Measurements from ENCODE around the gene ZFPM1. TPM values are rescaled to one million over a fixed set of nuclear protein-coding genes. Genes with fewer than 3 reads are reported as not detected.
A peak's percentile ranks its signal among the peaks of the same experiment; 100 is the strongest.

Gene ZFPM1
- total RNA-seq, 1 experiment from 2014 or later = 14.6 TPM

- H3K4me2 ChIP-seq (ENCODE audit: low read length) = peak overlapping the region; percentile 31
- CTCF ChIA-PET = interaction anchor here (0.7 to 3.5 kb wide), 8 partner anchors 9 to 634 kb away, joined by 3 to 13 read pairs (median 4); partner anchors contain the start of gene ZC3H18
Observed at GRCh38 chr16:88558457-88559442, 105.7 kb downstream of the ZFPM1 start.

More at GRCh38 chr16:88558457-88559442, 105.7 kb downstream of the ZFPM1 start:
- peaks cover 10 to 24% of the 10 kb centered on the region in 2 experiments; a peak in 3 of 4 replicates for H3K4me1 ChIP-seq (ENCODE audit: control insufficient read depth in 1 of 2, insufficient read depth in 2 of 2, low read length in 2 of 2)
- no peak overlapping the region for H3K4me3 ChIP-seq (replicated peaks in 1 of 2; ENCODE audit: low read depth in 1 of 2, low read length in 2 of 2)
- peaks cover 0 to 5% of the 10 kb centered on the region in 2 experiments; a peak in 1 of 4 replicates for H3K9me3 ChIP-seq (ENCODE audit: control insufficient read depth in 1 of 2, insufficient read depth in 1 of 2, low read depth in 1 of 2, low read length in 2 of 2)
- 0 out of 2 replicates have a peak, but pooled peaks have one; percentile 32 for TF ChIP-seq POLR2AphosphoS5 (IDR thresholded peaks at IDR 0.05; ENCODE audit: low read depth, low read length)
- no peak for TF ChIP-seq TCF7L2 (IDR thresholded peaks at IDR 0.05; ENCODE audit: borderline replicate concordance, extremely low read depth, insufficient read depth, insufficient read length)
- no peak for TF ChIP-seq SRF (IDR thresholded peaks at IDR 0.05; ENCODE audit: low read depth)
- TF ChIP-seq REST (IDR thresholded peaks at IDR 0.05; ENCODE audit: low read depth) = no peak
- TF ChIP-seq CTCF (IDR thresholded peaks at IDR 0.05 in 2 of 3, conservative IDR thresholded peaks at IDR 0.05 in 1 of 3; ENCODE audit: borderline replicate concordance in 1 of 3, insufficient read depth in 1 of 3, low read depth in 2 of 3, low read length in 2 of 3) = peak; percentile 43 to 67 (median 66); a peak in 5 of 6 replicates
- intact Hi-C loops (cut with micrococcal nuclease) = no loop called here
- POLR2A ChIA-PET = interaction anchor here (0.7 to 1.1 kb wide), 2 partner anchors 11 to 601 kb away, joined by 3 to 8 read pairs; partner anchors contain the start of gene ZC3H18
- no peaks in the 10 kb centered on the region for H4K20me1 ChIP-seq (ENCODE audit: insufficient read depth)
- no peaks in the 10 kb centered on the region for H3K9me2 ChIP-seq (ENCODE audit: insufficient read depth)
- no peaks in the 10 kb centered on the region for H3K36me3 ChIP-seq (ENCODE audit: control insufficient read depth in 1 of 2, insufficient read depth in 2 of 2, low read length in 2 of 2)
- H2AFZ ChIP-seq (ENCODE audit: low read depth, low read length, poor library complexity, severe bottlenecking) = no peak overlapping the region
- no TSS peak for BruUV-seq (replicated peaks)
- peak; percentile 78 for ATAC-seq
- H3K9ac ChIP-seq (ENCODE audit: low read length) = no peak overlapping the region
- RAD21 ChIA-PET (ENCODE audit: low non-redundant PET in 1 of 2, low total read pairs in 2 of 2, uncharacterized antibody in 2 of 2, unreplicated experiment in 2 of 2) = no interaction called here
- peaks cover 2% of the 10 kb centered on the region; the same call in 1 of the 2 replicates for H3K27me3 ChIP-seq (ENCODE audit: insufficient read depth, low read length)
- no peaks in the 10 kb centered on the region for H3K79me2 ChIP-seq (ENCODE audit: insufficient read depth, low read length)
- H3K27ac ChIP-seq (ENCODE audit: low read depth, low read length) = no peak overlapping the region
- peak; percentile 64 for DNase-seq (ENCODE audit: low read depth, low spot score)

All from HCT116 (cell line).